NCI-H748 (cell line): ENCODE measurements around the gene SLC9A9.
A peak's percentile ranks its signal among the peaks of the same experiment; 100 is the strongest.

ENCODE experiments used
- DNase-seq: peaks from one replicate; lab custom pipeline; 2025; ENCODE audit not compliant: unreplicated experiment; lab: John Stamatoyannopoulos, UW

Gene SLC9A9

DNA sequence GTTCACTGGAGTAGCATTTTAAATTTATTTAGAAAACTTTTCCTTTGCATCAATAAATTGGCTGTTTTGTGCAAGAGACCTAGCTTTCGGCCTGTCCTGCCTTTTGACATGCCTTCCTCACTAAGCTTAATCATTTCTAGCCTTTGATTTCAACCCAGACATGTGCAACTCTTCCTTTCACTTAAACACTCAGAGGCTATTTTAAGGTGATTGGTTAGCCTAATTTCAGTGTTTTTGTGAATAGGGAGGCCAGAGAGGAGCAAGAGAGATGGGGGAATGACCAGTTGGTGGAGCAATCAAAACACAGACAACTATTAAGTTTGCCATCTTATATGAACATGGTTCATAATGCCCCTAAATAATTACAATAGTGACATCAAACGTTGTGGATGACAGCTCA, 333.4 kb downstream of the SLC9A9 start:
- DNase-seq = no peak

DNA sequence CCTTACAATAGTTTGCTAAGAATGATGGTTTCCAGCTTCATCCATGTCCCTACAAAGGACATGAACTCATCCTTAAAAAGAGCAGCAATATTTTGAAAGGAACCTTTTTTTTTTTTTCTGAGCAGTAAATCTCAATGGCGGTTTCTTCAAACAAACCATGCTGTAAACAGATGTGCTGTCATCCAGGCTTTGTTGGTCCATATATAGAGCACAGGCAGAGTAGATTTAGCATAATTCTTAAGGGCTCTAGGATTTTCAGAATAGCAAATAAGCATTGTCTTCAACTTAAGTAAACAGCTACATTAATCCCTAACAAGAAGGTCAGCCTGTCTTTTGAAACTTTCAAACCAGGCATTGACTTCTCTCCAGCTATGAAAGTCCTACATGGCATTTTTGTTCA, 334.2 kb downstream of the SLC9A9 start:
- no peak for DNase-seq

DNA sequence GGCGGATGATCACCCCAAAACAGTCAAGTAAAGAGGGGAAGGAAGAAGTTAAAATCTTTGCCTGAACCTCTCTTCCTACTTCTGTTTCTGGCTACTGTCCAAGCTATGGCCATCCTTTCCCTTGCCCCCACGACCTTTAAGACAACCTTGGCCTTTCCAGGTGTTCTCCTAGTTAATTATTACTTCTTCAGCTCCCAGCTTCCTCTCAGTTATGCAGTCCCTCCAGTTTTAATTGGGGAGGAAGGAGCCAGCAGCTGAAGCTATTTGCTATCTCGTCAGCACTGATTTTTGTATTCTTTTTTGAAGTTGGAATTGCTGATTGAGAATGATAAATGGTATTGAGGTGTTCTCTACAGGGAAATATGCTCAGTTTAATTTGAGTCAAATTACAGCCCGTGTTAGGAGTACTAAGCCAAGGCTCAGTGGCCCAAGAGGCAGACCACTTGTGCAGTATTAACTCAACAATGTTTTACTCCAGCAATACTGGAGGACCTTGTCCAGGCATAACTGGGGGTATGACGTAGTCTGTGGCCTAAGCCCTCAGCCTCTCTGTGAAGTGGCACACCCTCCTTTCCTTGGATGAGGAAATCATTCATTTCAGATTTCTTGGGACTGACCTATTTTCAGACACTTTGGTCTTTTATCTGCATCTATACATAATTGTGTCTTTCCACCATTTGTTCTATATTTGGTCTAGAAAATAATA, 336.9 kb downstream of the SLC9A9 start:
- no peak for DNase-seq

- no peak for DNase-seq
Observed at GRCh38 chr3:143510601-143511000, 337.7 kb downstream of the SLC9A9 start.

DNA sequence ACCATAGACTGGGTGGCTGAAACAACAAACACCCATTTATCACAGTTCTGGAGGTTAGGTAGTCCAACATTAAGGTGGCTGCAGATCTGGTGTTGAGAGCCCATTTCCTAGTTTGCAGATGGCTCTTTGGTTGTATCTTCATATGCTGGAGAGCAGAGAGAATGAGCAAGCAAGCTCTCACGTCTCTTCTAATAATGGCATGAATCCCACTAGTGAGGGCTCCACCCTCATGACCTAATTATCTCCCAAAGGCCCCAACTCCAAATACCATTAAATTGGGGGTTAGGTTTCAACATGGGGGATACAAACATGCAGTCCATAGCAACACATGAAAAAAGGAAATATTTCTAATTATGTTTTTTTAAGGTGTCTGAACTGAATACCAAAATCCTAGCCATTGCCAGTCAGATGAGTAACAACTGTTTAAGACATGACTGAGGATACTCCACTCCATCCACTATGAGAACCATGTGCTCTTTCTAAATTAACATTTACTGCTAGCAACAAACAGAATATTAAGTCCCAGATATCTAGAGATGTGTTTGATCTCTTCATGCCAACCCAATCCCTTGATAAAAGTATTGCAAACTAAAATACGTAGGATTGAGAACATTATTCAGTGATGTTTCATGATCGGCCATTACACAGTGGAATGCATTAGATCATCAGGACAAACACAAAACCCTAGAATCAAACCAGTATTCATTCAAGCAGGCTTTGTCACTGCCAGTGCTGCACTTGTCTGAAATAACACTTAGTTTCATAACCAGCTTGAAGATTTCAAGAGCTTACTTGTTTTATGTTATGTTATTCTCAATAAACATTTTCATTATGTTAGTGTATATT, 340.3 kb downstream of the SLC9A9 start:
- DNase-seq = no peak

- no peak for DNase-seq
Observed at GRCh38 chr3:143506190-143506589, 342.1 kb downstream of the SLC9A9 start.

GRCh38 chr3:143503325-143503885, 344.9 kb downstream of the SLC9A9 start:
- no peak for DNase-seq

- DNase-seq = no peak
Observed at GRCh38 chr3:143502081-143502480, 346.2 kb downstream of the SLC9A9 start.

DNA sequence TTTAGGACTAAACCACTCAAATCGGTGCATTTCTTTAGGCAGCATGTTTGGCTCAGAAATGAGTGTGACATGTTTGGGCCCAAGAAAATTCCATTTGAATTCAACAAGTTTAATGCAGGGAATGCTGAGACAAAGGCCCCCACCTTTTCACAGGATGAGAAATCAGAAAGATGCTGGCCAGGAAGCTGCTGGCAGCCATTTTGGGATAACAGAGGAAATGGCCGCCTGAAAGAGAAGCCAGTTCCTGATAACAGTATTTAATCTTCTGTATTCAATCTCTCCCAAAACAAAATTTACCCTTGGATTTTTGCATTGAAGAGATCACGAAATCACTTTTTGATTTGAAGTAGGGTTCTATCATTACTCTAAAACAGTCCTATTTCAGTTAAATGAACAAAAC, 350.9 kb downstream of the SLC9A9 start:
- DNase-seq = no peak

DNA sequence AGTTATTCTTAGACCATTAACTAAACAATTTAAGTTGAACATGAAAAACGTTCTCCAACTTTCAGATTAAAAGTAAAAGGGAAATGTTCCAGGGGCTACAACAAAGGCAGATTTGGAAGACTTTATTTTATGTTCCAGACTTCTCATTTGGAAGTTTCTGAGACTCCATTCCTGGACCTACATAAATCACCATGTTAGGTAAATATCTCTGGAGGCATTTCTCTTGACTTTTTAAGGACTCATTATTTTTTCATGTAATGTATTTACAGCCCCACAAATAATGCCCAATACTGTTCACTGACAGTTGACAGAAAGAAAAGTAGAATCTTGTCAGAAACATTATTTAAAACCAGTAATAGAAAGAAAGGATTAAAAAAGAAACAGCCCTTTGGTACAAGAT, 352.1 kb downstream of the SLC9A9 start:
- no peak for DNase-seq

GRCh38 chr3:143495527-143495926, 352.7 kb downstream of the SLC9A9 start:
- no peak for DNase-seq

DNA sequence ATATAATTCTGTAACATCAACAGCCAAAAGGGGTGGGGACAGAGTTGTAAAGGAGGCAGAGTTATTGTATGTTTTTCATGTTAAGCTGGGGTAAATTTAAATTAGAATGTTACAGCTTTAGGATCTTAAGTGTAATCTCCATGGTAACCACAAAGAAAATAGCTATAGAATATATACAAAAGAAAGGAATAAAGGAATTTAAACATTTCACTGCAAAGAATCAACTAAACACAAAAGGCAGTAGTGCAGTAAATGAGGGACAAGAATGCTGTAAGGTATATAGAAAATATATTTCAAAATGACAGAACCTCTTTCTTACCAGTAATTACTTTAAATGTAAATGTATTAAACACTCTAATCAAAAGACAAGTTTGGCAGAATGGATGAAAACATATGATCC, 361.7 kb downstream of the SLC9A9 start:
- no peak for DNase-seq

GRCh38 chr3:143484846-143485512, 363.3 kb downstream of the SLC9A9 start:
- peak; percentile 5 for DNase-seq

- no peak for DNase-seq
Observed at GRCh38 chr3:143483214-143483613, 365.1 kb downstream of the SLC9A9 start.

GRCh38 chr3:143482106-143483088, 365.9 kb downstream of the SLC9A9 start:
- no peak for DNase-seq

- no peak for DNase-seq
Observed at GRCh38 chr3:143480344-143480743, 367.9 kb downstream of the SLC9A9 start.

- no peak for DNase-seq
Observed at GRCh38 chr3:143479727-143480126, 368.5 kb downstream of the SLC9A9 start.

DNA sequence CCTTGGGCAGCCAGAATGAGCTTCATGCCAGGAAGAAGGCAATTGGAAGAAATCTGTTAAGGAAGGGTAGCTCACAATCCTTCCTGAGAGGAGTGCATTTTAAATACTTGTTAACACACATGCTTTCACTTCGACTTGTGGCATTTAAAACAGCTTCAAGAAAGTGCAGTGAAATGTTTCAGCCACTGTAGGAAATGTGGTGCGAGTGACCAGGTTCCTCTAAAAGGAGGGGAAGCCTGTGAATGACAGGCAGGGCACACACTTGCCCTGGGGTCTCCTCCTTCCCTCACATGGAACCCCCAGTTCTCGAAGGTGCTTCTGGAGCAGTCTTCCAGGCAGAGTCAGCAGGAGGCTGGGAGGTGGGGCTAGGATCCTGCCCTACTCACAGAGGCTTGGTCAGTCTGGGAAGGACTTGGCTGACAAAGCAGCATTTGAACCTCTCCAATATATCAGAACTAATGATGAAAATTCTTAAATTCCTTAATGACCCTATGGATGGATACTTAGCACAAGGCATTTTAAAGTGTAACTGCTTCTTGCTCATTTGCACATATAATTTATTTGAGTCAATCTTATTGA, 370.1 kb downstream of the SLC9A9 start:
- no peak for DNase-seq

- DNase-seq = no peak
Observed at GRCh38 chr3:143476965-143477640, 371.2 kb downstream of the SLC9A9 start.
